Testis (tissue), 3 donors: Measurements from ENCODE around the gene LRRC26. TPM values are rescaled to one million over a fixed set of nuclear protein-coding genes. Genes with fewer than 3 reads are reported as not detected.

Experiments used
- DNase-seq: peaks from one replicate; pipeline ENCODE4 v3.0.0-alpha.2; 2019
- H3K27ac ChIP-seq, 2 donors: fragments of 200-600 bp; sonication (generic); one replicate each; pipeline ENCODE4 v1.5.1; 2019
- H3K27me3 ChIP-seq: fragments of 200-600 bp; sonication (generic); one replicate; pipeline ENCODE4 v1.5.1; 2019
- H3K36me3 ChIP-seq: fragments of 200-600 bp; sonication (generic); one replicate; pipeline ENCODE4 v1.5.1; 2017; ENCODE audit warnings: low read depth; ENCODE audit errors: missing control alignments
- H3K4me1 ChIP-seq: fragments of 200-600 bp; sonication (generic); one replicate; pipeline ENCODE4 v1.5.1; 2019
- H3K4me3 ChIP-seq, 2 donors: fragments of 200-600 bp; sonication (generic); one replicate each; pipeline ENCODE4 v1.5.1; 2017 to 2019
- H3K9me3 ChIP-seq: fragments of 200-600 bp; sonication (generic); one replicate; pipeline ENCODE4 v1.5.1; 2017
- CTCF ChIP-seq, 3 experiments: fragments of 450-650 bp in 2 of 3; fragments of 200-600 bp in 1 of 3; sonication (generic) in 1 of 3; IDR thresholded peaks; one replicate each; pipeline ENCODE4 v1.5.1; 2016 to 2019; ENCODE audit warnings: antibody characterized with exemption in 3 of 3, mild to moderate bottlenecking in 2 of 3, moderate library complexity in 1 of 3
- POLR2A ChIP-seq: fragments of 450-650 bp; IDR thresholded peaks from one replicate; pipeline ENCODE4 v1.6.1; 2017; ENCODE audit warnings: antibody characterized with exemption, mild to moderate bottlenecking, moderate library complexity
- WGBS, 2 donors: methylation state at CpG; one replicate each; pipeline ENCODE4 v1.1.5; 2018; 5-methylcytosine and 5-hydroxymethylcytosine counted together
- intact Hi-C: fragments of 100-400 bp; cut with DNase I; formaldehyde crosslinking; loops from one replicate; pipeline ENCODE4 v1.15.1; 2023; ENCODE audit warnings: low total_unique reads
- polyA plus RNA-seq: library from polyadenylated mRNA; stranded (reverse); fragments of 350-450 nt; fragmentation: Illumina TruSeq; extraction: RNeasy Lipid Tissue Mini Kit (QIAGEN cat#74804); gene quantifications from one replicate; pipeline ENCODE4 v1.2.3, GENCODE V29; 2014; ENCODE audit warnings: low read depth, low replicate concordance; ENCODE audit not compliant: insufficient read depth
- total RNA-seq, 2 donors: library from RNA; depleted of rRNA; stranded (reverse); fragments of >200 nt; gene quantifications; one replicate each; pipeline ENCODE4 v1.2.3, GENCODE V29; 2016

The LRRC26 gene
- total and polyA plus RNA-seq, 3 donors from 2014 or later, result 2.4 to 5.1 TPM; not detected in 1

GRCh38 chr9:137150617-137151457 lies 19.0 kb downstream of the LRRC26 start:
- H3K4me3 ChIP-seq, result peak overlapping the region in 1 of 2 donors; percentile 10
- H3K36me3 ChIP-seq, result no peaks in the 10 kb centered on the region
- intact Hi-C loops, result no loop called here
- 19 to 29% methylated on average over 32 to 34 of the region's 34 CpGs for WGBS, 2 donors
- TF ChIP-seq CTCF (IDR thresholded peaks at IDR 0.05), result no peak
- no peak overlapping the region for H3K27ac ChIP-seq
- DNase-seq, result peak; percentile 77
- H3K4me1 ChIP-seq, result no peaks in the 10 kb centered on the region
- no peaks in the 10 kb centered on the region for H3K27me3 ChIP-seq
- no peaks in the 10 kb centered on the region for H3K9me3 ChIP-seq

GRCh38 chr9:137149942-137150616 lies 19.8 kb downstream of the LRRC26 start:
- Histone ChIP-seq H3K27ac (no peak overlapping the region), H3K4me3 (peak overlapping the region in 1 of 2 donors; percentile 10), H3K36me3 (no peaks in the 10 kb centered on the region), H3K27me3 (no peaks in the 10 kb centered on the region), H3K4me1 (no peaks in the 10 kb centered on the region), H3K9me3 (no peaks in the 10 kb centered on the region)
- TF ChIP-seq CTCF (IDR thresholded peaks at IDR 0.05) (no peak), POLR2A (no peak)
- WGBS, 2 donors, result 42 to 43% methylated on average over 19 to 20 of the region's 20 CpGs
- intact Hi-C loops, result no loop called here
- DNase-seq, result no peak

GRCh38 chr9:137149363-137149762 lies 20.5 kb downstream of the LRRC26 start:
- TF ChIP-seq CTCF (IDR thresholded peaks at IDR 0.05) (no peak), POLR2A (no peak)
- H3K36me3 ChIP-seq, result no peaks in the 10 kb centered on the region
- no peaks in the 10 kb centered on the region for H3K9me3 ChIP-seq
- no peak overlapping the region for H3K27ac ChIP-seq
- WGBS, 2 donors, result 78% methylated on average over 5 of the region's 5 CpGs
- intact Hi-C loops, result no loop called here
- H3K27me3 ChIP-seq, result no peaks in the 10 kb centered on the region
- DNase-seq, result no peak
- no peaks in the 10 kb centered on the region for H3K4me1 ChIP-seq
- H3K4me3 ChIP-seq, result no peak overlapping the region

- no peak for TF ChIP-seq POLR2A
- TF ChIP-seq CTCF (IDR thresholded peaks at IDR 0.05), result no peak
- Histone ChIP-seq H3K4me1 (no peaks in the 10 kb centered on the region), H3K27me3 (no peaks in the 10 kb centered on the region), H3K4me3 (no peak overlapping the region), H3K9me3 (no peaks in the 10 kb centered on the region), H3K27ac (no peak overlapping the region), H3K36me3 (no peaks in the 10 kb centered on the region)
- WGBS, 2 donors, result 86 to 88% methylated on average over 19 of the region's 19 CpGs
- DNase-seq, result no peak
- intact Hi-C loops, result no loop called here
These were observed 21.2 kb downstream of the LRRC26 start for GRCh38 chr9:137148661-137149060.
